Activated CD8-positive, alpha-beta memory T cell treated with anti-CD3 and anti-CD28 coated beads for 1 hour (primary cell): ENCODE measurements around the gene TUBA1A.
"Not testable (repeated sequence)": the region's sequence is repeated elsewhere in the genome, so short reads cannot be mapped to it uniquely, and the experiment has no call there.

ENCODE experiments used
- DNase-seq, 2 donors: peaks; one replicate each; pipeline ENCODE4 v3.0.0-alpha.2; 2020; ENCODE audit warnings: low read depth in 1 of 2; ENCODE audit errors: extremely low read depth in 1 of 2

The TUBA1A gene

GRCh38 chr12:49201595-49202295 lies 12.9 kb upstream of the TUBA1A start:
- DNase-seq: no peak

GRCh38 chr12:49200919-49201594 lies 12.2 kb upstream of the TUBA1A start:
- no peak for DNase-seq

GRCh38 chr12:49198431-49199155 lies 9.7 kb upstream of the TUBA1A start:
- DNase-seq: no peak

GRCh38 chr12:49197256-49197655 lies 8.4 kb upstream of the TUBA1A start:
- DNase-seq: no peak

- DNase-seq: no peak
Measured at GRCh38 chr12:49195736-49196135, 6.9 kb upstream of the TUBA1A start.

- DNase-seq: not testable (repeated sequence)
Measured at GRCh38 chr12:49193746-49194145, 4.9 kb upstream of the TUBA1A start.

- not testable (repeated sequence) for DNase-seq
Measured at GRCh38 chr12:49191498-49191897, 2.6 kb upstream of the TUBA1A start.

GRCh38 chr12:49190974-49191373 lies 2.1 kb upstream of the TUBA1A start:
- DNase-seq: no peak

- DNase-seq: no peak
Measured at GRCh38 chr12:49189731-49190716, 1.1 kb upstream of the TUBA1A start.

- DNase-seq: peak; percentile 32 to 61
Measured at GRCh38 chr12:49188201-49188915, 522 bp downstream of the TUBA1A start.

- DNase-seq: no peak
Measured at GRCh38 chr12:49187184-49187583, 1.7 kb downstream of the TUBA1A start.

GRCh38 chr12:49186307-49186706 lies 2.6 kb downstream of the TUBA1A start:
- not testable (repeated sequence) for DNase-seq

- not testable (repeated sequence) for DNase-seq
Measured at GRCh38 chr12:49184697-49185096, 4.2 kb downstream of the TUBA1A start.

- DNase-seq: not testable (repeated sequence)
Measured at GRCh38 chr12:49183214-49183950, 5.5 kb downstream of the TUBA1A start.

GRCh38 chr12:49174218-49174617 lies 14.7 kb downstream of the TUBA1A start:
- no peak for DNase-seq

- no peak for DNase-seq
Measured at GRCh38 chr12:49170924-49171323, 18.0 kb downstream of the TUBA1A start.

GRCh38 chr12:49165114-49165513 lies 23.8 kb downstream of the TUBA1A start:
- DNase-seq: no peak

- DNase-seq: not testable (repeated sequence)
Measured at GRCh38 chr12:49161901-49162300, 27.0 kb downstream of the TUBA1A start.

- DNase-seq: no peak
Measured at GRCh38 chr12:49161092-49161795, 27.6 kb downstream of the TUBA1A start.
